Fibroblast of skin of right quadriceps (primary cell): ENCODE measurements around the gene SLC25A31.
A peak's percentile ranks its signal among the peaks of the same experiment; 100 is the strongest.

ENCODE experiments used
- DNase-seq: peaks from one replicate; pipeline ENCODE4 v3.0.0-alpha.2; 2013

SLC25A31 gene

DNA sequence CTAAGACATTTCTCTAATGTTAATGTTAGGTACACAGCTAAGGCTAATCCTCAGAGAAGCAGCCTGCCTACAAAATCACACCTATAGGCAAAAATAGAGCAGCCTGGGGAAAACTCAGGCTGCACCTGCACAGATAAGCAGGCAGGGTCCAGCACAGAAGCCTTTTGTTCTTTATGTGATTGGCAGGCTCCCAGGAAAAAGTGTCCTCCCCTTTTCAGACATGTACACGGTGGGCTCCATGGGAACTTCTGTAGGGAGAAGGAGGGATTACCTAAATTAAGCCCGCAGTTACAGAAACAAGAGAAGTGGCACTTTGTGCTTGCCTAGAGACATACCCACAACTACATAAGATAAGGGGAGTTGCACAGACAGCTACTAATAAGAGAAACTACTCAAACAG, 47.9 kb downstream of the SLC25A31 start:
- DNase-seq, result no peak

DNA sequence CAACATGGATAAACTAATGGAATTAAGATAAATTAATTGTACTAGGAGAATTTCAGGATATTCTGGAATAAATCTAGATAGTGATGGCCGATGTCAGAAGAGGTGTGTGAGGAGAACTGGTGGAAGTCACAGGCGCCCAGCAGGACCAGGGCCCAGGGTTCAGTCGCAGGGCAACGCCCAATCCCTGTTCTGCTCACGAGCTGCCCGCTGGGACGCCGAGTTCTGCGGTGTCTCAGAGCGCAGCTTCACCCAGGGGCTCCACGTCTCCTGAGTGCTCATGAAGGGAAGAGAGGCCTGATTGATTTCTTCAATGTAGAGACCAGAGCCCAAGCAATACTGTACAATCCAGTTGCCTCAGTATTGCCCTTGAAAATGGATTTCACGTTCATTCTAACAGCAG, 50.4 kb downstream of the SLC25A31 start:
- no peak for DNase-seq

DNA sequence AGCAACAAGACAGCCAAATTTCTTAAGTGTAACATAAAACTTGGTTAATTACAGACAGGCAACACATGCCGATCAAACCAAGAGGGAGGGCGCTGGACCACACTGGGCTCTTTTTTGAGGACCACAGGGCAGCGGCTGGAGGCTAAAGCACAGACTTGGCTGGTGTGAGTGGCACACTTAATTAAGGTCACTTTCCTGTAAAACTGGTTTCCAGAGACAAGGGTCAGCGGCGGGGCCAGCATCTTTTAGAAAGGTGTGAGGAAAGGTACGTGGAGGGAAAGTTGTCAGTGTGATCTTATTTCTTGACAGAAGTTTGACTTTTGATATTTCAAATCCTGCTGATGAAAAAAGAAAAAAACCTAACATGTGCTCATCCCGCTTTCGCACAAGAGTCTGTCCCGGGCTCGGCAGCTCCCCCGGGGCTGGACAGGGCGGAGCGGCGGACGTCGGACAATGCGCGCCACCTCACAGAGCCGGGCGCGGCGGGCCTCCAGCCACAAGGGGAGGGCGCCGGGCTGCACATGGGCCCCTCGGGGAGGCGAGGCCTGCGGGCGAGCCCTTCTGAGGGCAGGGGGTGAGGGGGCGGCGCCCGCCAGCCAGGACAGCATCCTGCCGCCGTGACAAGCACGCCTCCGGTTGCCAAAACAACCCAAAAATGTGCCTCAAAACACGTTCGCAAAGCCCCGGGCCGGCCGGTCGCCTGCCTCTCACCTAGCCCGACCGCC, 51.3 kb downstream of the SLC25A31 start:
- DNase-seq, result peak; percentile 37

DNA sequence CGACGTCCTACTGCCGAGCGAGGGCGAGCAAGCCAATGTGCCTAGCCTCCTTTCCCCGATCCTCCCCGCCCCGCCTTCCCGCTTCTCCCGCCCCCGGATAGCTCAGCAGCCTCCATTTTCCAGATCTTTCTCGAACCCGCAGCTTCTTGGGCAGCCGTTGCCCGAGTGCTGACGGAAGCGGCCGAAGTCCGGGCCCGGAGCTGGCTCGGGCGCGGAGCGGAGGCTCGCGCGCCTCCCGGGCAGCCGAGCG, 51.8 kb downstream of the SLC25A31 start:
- peak; percentile 80 for DNase-seq

DNA sequence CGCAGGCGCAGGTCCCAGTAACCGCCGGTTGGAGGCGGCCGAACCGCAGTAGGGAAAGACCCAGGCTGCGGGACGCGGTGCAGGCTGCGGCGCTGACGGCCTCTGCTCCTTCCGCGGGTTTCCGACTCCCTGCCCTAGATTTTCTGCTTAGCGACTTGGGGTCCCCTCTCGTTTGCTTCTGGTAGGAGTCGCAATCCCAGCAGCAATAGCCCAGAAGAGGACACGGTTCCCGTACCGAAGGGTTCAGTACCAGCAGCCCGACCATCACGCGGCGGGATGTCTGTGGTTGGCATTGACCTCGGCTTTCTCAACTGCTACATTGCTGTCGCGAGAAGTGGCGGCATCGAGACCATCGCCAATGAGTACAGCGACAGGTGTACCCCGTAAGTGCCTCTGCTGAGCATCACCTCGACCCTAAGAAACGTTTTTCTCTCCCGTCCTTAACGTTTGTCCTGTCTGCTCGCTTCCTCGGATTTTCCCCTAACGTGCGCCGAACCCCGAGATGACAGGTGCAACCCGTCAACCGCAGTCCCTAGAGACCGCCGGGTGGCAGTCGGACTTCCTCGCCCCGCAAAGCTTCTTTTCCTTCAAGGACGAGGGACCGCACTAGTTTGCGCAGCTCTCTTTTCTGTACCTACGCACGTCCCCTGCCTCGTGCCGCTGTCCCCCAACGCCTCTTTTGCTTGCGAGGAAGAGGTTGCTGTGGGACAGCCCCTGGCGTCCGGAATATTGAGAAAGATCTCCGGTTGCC, 52.2 kb downstream of the SLC25A31 start, which contains the start of gene HSPA4L:
TSS of gene HSPA4L (plus strand) at position 48 of the 751 bp plus-strand sequence. CDS start at position 277, 229 bp downstream.
- DNase-seq, result peak; percentile 6

DNA sequence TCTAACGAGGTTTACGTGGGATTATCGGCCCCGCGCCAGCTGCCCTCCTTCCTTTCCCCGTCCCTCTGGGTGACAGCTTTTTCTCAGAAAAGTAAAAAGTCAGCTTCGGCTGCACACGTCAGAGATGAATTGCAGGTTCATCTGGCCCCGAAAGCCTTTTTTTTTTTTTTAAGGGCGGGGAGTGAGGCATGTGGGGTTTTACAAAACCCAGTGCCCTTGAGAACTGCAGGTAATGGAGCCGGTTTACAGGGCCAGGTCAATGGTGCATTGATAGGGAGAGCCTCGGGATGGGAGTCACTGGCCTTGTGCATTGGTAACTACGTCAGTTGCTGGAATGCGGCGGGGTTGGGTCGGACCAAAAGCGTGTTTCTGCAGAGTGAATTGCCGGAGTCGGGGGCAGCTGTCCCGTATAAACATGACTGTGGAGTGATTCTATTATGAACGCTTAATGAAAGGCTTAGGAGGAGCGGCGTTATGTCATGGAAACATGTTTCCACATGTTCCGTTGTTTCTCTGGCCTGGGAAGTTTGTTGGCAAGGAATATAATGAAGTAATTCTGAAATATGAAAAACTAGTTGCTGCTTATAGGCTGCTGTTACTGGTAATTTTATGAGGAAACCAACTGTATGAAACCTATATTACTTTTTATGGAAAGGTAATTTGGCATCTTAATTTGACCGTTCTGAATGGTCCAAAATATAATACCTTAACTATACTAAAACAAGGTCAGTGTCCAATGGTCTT, 53.0 kb downstream of the SLC25A31 start:
- DNase-seq, result peak; percentile 19

DNA sequence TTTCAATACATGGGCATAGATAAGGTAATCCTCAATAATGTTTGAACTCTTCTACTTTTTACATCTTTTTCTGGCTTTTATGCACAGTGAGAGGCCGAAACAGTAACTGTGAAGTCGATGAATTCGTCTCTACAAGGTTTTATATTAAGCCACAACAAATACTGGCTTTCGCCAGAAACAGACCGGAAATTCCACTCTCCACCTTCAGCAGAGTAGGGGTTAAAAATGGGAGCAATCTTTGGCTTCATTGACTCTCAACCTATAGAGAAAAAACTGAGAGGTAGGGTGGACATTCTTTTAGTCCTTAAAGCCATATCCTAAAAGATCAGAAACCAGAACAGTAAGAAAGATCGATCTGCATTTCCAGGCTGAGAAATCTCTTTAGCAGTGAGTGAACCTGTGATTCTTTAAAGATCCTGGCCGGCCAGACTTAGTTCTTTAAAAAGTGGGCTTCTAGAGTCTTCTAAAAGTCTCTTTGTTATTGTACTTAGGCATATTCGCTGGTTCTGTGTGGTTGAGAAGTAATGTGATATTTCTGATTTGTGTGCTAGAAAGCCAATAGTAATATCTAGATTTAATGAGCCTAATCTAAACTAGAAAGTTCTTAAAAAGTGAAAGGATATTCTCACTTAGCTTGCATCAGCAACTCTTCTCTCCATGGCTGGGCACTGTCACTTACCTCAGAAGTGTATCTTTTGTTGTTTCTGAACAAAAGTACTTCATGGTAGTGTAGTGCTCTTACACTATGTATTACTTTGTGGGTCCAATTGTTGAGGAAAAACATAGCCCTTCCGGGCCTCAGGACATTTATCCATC, 54.0 kb downstream of the SLC25A31 start:
- no peak for DNase-seq

DNA sequence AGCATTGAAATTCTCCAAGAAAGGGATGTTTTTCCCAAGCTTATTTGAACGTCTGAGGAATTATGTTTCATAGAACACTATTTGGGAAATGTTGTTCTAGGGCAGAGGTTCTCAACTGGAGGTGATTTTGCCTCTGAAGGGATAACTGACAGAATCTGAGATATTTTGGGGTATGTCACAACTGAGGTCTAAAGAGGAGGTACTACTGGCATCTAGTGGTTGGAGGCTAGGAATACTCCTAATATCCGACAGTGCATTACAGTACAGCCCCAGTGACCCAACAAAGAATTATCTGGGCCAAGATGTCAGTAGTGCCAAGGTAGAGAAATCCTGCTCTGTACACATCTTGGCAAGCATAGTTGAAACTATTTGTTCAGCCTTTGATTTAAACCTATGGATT, 58.3 kb downstream of the SLC25A31 start:
- DNase-seq, result no peak

DNA sequence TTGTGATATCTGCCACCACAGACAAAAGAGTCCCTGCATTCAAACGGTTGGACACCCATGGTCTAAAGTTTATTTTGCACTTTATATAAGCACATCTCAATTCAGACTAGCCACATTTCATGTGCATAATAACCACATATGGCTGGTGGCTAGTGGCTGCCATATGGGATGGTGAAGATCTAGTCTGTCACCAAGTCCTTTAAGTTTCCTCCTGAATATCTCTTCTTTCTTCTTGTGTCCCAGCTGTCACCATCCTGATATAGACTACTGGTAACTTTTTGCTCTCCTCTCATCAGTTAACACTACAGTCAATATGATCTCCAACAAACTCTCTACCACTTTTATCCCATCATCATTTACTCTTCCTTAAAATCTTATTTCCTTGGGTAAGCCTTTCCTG, 61.2 kb downstream of the SLC25A31 start:
- no peak for DNase-seq

DNA sequence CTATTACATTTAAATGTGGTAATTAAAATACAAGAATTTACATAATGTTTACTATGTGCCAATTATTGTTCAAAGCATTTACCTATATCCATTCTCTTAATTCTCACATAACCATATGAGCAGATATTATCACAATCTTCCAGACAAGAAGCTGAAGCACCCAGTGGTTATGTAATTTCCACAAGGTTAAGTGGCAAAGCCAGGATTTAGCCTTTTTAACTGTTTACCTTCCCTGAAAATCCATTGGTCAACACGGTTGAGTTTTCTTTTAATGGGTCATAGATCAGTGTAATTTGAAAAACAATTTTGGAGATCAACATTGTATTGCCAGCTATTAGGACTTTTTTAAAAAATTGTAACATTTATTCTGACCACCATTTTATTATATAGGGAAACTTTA, 63.3 kb downstream of the SLC25A31 start:
- no peak for DNase-seq

DNA sequence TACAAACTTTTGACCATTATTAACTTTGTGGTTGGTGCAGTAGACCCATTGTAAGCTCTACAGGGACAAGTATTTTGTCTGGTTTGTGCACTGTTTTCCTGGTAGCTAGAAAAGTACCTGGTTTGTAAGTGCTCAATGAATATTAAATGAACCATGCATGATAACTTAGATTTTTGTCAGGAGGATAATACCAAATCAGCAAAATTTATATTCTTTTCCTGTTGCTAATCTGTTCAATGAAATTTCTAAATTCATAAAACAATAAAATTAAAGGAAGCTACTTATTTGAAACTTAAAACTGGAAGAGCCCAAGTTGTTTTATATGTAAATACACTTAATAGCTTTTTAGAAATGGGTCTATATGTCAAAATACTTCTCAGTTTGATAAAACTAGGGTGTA, 69.5 kb downstream of the SLC25A31 start:
- no peak for DNase-seq

DNA sequence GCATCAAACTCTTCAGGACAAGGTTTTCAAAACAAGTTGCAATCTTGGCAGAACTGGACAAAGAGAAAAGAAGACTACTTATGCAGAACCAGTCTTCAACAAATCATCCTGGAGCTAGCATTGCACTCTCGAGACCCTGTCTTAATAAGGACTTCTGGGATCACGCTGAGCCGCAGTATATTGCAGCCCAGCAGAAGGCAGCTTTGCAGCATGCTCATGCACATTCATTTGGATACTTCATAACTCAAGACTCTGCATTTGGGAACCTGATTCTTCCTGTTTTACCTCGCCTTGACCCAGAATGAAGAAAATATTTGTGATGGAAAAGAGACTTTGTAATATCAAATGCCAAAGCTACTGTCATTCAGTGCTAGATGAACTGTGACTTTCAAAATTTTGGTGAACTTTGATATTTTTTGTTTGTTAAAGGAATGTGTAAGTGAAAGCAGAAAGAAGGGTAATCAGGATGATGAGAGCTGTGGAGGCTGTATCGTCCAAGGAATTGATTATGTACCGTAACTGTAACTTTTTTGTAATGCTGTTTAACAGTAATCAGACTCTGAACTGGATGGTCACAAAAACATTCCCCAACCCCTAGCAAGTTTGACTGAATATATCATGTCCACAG, 79.1 kb downstream of the SLC25A31 start:
- peak; percentile 1 for DNase-seq

DNA sequence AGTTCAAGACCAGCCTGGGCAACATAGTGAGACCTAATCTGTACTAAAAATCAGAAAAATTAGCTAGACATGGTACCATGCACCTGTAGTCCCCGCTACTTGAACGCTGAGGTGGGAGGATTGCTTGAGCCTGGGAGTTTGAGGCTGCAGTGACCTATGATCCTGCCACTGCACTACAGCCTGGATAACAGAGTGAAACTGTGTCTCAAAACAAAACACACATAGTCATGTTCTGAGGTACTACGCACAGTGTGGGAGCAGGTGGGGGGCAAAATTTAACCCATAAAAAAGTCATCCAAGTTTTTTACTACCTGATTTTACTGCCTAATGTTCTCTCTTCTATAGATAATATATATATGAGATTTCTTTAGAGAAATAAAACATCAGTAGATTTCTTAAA, 80.4 kb downstream of the SLC25A31 start:
- no peak for DNase-seq

DNA sequence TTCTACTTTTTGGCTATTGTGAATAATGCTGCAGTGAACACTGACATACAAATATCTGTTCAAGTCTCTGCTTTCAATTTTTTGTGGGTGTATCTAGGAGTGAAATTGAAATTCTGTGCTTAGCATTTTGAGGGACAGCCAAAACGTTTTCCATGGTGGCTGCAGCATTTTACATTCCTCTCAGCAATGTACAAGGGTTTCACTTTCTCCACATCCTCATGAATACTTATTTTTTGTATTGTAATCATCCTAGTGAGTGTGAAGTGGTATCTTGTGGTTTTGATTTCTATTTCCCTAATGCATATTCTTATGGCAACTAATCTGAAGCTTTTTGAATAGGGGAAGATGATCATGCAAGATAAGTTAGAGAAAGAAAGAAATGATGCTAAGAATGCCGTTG, 92.2 kb downstream of the SLC25A31 start:
- DNase-seq, result no peak
